Measurements from ENCODE around the gene TENT4B.
"Not testable (repeated sequence)": the region's sequence is repeated elsewhere in the genome, so short reads cannot be mapped to it uniquely, and the experiment has no call there.

Gene TENT4B

GRCh38 chr16:50152807-50153595 lies at the start of gene TENT4B:
TSS of gene TENT4B (plus strand) at chr16:50153306. CDS start at chr16:50153622, 316 bp downstream.
- DNase-seq: peak; percentile 79

DNA sequence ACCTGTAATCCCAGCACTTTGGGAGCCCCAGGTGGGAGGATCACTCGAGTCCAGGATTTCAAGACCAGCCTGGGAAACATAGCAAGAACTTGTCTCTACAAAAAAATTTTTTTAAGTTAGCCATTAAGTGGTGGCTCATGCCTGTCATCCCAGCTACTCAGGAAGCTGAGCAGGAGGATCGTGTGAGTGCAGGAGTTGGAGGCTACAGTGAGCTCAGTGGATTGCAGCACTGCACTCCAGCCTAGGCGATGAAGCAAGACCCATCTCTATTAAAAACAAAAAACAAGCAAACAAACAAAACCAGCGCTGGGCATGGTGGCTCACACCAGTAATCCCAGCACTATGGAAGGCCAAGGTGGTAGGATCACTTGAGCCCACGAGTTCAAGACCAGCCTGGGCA lies 49.3 kb upstream of the TENT4B start:
- DNase-seq: no peak

- DNase-seq: no peak
Measured at GRCh38 chr16:50114357-50115129, 38.6 kb upstream of the TENT4B start.

DNA sequence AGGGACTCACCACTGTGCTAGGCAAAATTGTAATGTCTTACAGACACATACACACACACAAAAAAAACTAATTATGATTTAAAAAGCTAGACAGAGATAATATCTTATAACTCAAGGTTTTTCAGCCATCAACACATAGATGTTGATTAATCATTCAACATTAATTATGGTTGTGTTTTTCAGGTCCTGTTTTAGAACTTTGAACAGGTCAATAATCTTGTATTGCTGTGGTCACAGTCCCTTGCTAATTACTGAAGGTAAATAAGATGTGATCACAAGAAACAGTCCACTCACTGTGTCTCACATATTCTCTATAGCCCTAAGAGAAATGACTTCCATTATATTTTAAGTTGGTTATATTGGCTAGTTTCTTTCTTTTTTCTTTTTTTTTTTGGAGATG lies 32.4 kb upstream of the TENT4B start:
- no peak for DNase-seq

DNA sequence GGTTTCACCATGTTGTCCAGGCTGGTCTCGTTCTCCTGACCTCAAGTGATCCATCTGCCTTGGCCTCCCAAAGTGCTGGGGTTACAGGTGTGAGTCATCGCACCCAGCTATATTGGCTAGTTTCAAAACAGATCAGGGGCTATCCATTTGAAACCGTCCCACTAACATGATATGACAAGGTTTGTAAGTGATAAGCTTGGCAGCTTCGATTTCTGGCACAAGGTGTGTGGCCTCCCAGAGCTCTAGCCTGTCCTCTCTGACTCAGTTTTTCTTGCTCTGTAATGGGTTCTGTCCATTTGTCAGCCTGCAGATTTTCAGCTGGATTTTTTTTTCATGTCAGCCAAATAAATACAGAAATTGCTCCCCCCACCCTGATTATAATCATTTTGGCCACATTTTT lies 31.8 kb upstream of the TENT4B start:
- DNase-seq: no peak

DNA sequence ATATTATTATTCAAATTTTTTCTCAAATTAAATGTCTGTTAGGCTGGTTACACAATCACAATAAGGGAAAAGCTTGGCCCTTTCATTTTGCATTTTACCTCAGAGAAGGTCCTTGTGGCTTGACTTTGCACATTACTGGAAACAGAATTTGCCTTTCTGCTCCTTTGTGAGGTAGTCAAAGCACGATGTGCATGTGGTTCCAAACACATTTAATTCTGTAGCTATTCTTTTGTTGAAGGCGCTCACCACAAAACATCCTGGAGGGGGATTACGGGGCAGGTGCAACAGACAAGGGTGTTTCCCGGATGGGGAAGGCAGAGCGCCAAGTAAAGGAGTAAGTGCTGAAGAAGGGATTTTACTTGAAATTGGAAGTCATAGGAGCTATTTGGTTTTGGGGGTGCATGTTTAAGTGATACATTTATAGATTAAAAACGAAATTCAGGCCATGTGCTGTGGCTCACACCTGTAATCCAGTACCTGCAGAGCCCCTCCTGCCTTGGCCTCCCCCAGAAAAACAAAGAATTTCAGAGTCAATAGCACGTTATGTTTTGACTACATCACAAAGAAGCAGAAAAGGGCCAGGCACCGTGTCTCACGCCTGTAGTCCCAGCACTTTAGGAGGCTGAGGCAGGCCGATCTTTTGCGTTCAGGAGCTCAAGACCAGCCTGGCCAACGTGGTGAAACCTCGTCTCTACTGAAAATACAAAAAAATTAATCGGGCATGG lies 31.2 kb upstream of the TENT4B start:
- DNase-seq: peak; percentile 32

- no peak for DNase-seq
Measured at GRCh38 chr16:50123417-50123816, 29.7 kb upstream of the TENT4B start.

DNA sequence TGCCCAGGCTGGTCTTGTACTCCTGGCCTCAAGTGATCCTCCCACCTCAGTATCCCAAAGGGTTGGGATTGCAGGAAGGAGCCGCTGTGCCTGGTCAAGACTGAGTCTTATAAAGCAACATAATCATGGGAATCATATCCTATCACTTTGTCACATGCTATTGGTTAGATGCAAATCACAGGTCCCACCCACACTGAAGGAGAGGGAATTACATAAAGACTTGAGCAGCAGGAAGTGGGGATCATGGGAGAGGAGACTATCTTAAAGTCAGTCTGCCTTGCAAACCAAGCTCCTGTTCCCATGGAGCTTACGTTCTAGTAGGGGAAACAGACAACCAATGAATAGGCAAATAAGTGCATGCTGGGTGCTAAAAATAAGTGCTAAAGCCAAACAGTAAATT lies 28.3 kb upstream of the TENT4B start:
- no peak for DNase-seq

GRCh38 chr16:50126183-50126582 lies 26.9 kb upstream of the TENT4B start:
- DNase-seq: no peak

- DNase-seq: not testable (repeated sequence)
Measured at GRCh38 chr16:50132571-50132970, 20.5 kb upstream of the TENT4B start.

DNA sequence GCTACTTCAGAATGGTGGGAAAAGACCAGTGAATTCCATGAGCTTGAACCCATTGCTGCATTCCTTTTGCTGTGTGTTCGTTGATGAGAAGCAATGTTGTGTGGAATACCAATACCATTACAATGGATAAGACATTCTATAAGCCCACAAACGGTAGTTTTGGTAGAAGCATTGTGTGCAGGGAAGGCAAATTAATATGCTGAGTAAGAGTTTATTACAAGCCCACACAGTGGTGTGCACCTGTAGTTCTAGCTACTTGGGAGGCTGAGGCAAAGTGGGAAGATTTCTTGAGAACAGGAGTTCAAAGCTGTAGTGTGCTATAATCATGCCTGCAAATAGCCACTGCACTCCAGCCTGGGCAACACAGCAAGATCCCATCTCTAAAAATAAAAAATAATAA lies 19.9 kb upstream of the TENT4B start:
- DNase-seq: no peak

DNA sequence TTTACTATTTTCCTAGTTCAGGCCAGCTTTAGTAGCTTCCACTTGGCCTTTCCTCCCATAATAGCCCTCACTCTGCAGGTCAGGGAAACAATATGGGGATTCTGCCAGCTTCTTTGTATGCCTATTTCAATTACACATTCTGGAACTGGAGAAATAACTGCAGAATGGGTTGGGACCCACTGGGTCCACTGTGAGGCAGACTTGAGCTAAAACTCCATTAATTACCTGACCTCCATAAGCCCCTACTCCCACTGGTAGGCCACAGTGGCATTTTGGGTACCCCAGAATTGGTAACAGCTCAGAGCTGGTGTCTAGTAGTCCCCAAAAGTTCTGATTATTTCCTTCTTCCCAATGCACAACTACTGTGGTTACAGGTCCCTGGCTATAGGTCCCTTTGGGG lies 16.7 kb upstream of the TENT4B start:
- DNase-seq: no peak

GRCh38 chr16:50137268-50137667 lies 15.8 kb upstream of the TENT4B start:
- DNase-seq: no peak

DNA sequence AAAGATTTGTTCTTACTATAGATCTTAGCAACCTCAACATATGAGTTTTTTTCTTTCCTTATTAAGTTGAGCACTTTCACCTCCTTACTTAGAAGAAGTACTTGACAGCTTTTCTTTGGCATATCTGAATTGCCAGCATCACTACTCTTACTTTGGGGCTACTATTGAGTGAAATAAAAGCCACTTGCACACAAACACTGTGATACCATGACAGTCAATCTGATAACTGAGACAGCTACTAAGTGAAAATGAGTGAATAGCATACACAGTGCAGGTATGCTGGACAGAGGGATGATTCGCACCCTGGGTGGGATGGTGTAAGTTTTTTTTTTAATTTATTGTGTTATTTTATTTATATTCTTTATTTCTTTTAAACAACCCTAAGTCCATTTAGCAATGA lies 13.5 kb upstream of the TENT4B start:
- DNase-seq: no peak

DNA sequence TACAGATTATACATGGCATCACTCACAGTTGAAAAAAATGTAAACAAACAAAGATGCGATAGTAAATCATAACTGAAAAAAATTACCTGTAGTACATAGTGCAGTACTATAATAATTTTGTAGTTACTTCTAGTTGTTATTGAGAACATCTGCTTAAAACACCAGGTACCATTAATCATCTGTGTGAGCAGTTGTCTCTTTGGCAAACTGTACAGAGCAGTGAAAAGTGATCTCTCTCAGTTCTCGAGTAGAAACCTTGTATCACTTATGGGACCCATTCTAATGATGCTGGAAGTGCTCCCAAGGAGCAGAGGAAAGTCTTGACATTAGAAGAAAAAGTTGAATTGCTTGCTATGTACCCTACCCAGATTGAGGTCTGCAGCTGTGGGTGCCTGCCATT lies 8.9 kb upstream of the TENT4B start:
- DNase-seq: no peak

DNA sequence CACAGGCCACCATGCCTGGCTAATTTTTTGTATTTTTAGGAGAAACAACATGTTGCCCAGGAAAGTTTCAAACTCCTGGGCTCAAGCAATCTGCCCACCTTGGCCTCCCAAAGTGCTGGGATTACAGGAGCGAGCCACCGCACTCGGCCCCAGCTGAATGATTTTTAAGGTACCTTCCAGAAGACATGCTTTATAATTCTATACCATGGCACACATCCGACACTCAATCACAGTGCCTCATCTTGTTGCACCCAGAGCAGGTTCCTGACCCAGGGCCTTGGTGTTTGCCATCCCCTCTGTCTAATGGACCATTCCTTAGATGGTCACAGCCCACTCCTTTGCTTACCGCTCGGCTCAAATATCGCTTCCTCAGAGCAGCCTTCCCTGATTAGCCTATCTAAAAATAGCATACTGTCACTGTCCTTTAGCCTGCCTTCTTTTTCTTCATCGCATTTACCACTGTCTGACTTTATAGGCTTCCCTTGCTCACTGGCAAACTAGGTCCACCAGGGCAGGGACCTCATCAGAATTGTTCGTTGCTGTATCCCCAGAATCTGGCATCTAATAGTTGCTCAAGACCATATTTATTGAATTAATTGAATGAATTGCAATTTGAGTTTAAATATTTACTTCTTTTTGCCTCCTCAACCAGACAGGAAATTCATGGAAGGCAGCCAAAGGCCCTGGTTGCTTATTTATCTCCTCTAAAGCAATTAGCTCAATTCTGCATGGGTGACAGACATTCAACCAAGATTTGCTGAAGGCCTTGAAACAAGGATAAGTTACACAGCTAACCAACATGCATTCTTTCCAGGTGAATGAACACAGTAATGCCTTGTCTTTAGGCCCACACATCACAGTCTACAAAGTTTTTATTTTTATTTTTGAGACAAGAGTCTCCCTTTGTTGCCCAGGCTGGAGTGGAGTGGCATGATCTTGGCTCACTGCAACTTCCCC lies 6.3 kb upstream of the TENT4B start:
- peak; percentile 22 for DNase-seq

GRCh38 chr16:50151322-50151721 lies 1.8 kb upstream of the TENT4B start:
- no peak for DNase-seq

GRCh38 chr16:50151756-50152155 lies 1.4 kb upstream of the TENT4B start:
- no peak for DNase-seq

GRCh38 chr16:50152351-50152806 lies 727 bp upstream of the TENT4B start:
- DNase-seq: peak; percentile 13

DNA sequence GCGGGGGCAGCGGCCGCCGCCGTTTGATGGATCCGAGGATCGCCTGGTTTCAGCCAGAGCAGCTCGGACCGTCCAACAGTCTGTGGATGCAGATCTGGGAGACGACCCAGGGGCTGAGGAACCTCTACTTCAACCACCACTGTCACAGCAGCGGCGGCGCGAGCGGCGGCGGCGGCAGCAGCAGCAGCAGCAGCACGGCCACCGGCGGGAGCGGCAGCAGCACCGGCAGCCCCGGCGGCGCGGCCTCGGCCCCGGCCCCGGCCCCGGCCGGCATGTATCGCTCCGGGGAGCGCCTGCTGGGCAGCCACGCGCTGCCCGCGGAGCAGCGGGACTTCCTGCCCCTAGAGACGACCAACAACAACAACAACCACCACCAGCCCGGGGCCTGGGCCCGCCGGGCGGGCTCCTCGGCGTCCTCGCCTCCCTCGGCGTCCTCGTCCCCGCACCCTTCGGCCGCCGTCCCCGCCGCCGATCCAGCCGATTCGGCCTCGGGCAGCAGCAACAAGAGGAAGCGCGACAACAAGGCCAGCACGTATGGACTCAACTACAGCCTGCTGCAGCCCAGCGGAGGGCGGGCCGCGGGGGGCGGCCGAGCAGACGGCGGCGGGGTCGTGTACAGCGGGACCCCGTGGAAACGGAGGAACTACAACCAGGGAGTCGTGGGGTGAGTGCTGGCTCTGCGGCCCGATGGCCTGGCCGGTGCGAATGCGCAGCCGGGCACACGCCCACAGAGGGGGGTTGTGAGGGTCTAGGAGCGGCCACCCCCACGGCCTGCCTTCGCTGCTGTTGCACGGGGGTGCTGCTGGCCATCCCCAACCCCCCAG lies 702 bp downstream of the TENT4B start:
- no peak for DNase-seq

DNA sequence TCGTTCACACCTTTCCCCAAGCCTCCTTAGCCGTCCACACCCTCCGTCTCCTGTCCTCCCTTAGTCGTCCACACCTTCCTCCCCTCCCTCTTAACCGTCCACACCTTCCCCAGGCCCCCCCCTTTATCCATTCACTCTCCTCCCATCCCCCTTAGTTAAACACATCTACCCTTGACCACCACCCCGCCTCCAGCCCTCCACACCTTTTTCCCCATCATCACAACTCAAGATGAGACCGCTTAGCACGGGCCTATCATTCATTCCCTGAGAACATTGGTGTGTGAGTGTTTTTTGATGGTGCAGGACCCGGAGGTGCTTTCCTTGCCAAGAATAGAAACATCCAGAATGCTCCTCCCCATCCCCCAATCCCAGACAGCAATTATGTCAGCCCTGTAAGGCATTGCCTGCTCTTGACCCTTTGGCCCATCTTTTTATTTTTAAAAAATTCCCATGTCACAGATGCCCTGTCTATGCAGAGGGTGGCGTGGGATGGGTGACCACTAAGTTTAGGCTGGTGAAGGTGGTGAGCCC lies 1.4 kb downstream of the TENT4B start:
- no peak for DNase-seq

All from NCI-H774 (cell line).